ENCODE data around the gene ABHD16B. TPM values are rescaled to one million over a fixed set of nuclear protein-coding genes. Genes with fewer than 3 reads are reported as not detected.

Gene ABHD16B
- total and polyA plus RNA-seq, 10 of the 15 experiments (the other 5 are each of a cell fraction or from before 2014, with no cell fraction given), result 0.13 TPM; not detected in 9

DNA sequence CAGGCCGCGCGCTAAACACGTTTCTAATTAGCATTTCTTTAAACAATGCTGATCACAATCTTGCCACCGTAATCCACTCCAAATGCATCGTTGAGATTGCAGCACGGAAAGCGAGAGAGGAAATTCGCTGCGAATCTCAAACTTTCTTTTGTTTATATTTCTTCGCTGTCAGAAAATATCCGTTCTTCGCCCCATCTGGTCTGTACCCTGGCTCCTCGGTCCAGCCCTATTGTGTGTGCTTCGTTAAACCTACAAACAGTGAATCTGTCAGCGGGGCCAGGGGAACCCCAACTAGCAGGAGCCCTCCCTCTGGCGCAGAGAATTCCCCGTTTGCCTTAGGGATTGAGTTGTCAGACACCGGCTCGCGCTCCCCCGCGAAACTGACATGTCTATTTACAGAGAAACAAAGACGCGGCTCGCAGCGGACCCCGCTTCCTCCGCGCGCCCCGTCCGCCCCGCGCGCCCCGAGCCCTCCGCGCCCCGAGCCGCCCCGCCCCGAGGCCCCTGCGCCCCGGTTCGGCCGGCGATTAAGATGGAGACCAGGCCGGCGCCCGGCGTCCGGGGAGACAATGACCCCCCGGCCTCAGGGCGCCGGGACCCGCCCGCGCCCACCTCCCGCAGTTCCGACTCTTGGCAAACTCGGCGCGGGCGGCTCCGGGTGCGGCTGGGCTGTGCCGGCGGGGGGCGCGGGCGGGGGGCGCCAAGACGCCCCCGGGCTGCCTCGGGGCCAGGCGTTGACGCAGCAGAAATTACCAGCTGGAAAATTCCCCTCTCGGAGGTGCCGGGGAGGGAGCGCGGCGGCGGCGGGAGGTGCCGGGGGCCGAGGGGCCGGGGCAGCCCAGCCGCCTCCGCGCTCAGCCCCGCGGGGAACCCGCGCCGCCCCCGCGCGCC is 31.1 kb upstream of the ABHD16B start:
- Histone ChIP-seq H3K27ac (ENCODE audit: control insufficient read depth, insufficient read depth) (no peak overlapping the region), H3K79me2 (ENCODE audit: control insufficient read depth, insufficient read depth, low read length) (no peaks in the 10 kb centered on the region), H3K27me3 (replicated peaks in 1 of 2; ENCODE audit: control insufficient read depth in 2 of 2, insufficient read depth in 2 of 2, low read length in 1 of 2) (peaks cover 9 to 11% of the 10 kb centered on the region in 2 experiments; a peak in 3 of 4 replicates), H3K4me3 (peak overlapping the region; percentile 65), H2AFZ (ENCODE audit: control insufficient read depth, low read depth, low read length) (no peak overlapping the region; the same call in 1 of the 2 replicates), H3K4me1 (ENCODE audit: control insufficient read depth, insufficient read depth, low read length) (no peaks in the 10 kb centered on the region; the same call in 1 of the 2 replicates), H3K4me2 (ENCODE audit: control insufficient read depth, insufficient read depth) (peak overlapping the region; percentile 90), H3K9me3 (replicated peaks; ENCODE audit: control insufficient read depth, insufficient read depth, low read length) (no peaks in the 10 kb centered on the region), H3K9ac (ENCODE audit: control insufficient read depth, insufficient read depth, low read length) (peak overlapping the region; percentile 34; the same call in 1 of the 2 replicates), H3K36me3 (ENCODE audit: control insufficient read depth in 2 of 2, insufficient read depth in 2 of 2, low read length in 1 of 2) (no peaks in the 10 kb centered on the region), H4K20me1 (ENCODE audit: control insufficient read depth, insufficient read depth) (peaks cover 7% of the 10 kb centered on the region; the same call in 1 of the 2 replicates)
- CTCF ChIA-PET, result interaction anchor here (1.0 kb wide), 1 partner anchor 44 kb away, joined by 3 read pairs; no protein-coding TSS in a partner anchor
- in situ Hi-C loops (cut with MboI) (no loop called here), intact Hi-C loops (cut with micrococcal nuclease; ENCODE audit: unreplicated experiment) (no loop called here)
- RAD21 ChIA-PET (ENCODE audit: unreplicated experiment), result interaction anchor here (0.6 to 1.0 kb wide), 2 partner anchors 292 kb away, joined by 3 read pairs; no protein-coding TSS in a partner anchor
- no TSS peak for BruUV-seq (replicated peaks)
- POLR2A ChIA-PET, result interaction anchor here (0.8 kb wide), 1 partner anchor 13 kb away, joined by 3 read pairs; no protein-coding TSS in a partner anchor
- peak; percentile 25; the same call in 2 of the 3 replicates for ATAC-seq
- no peak for DNase-seq (ENCODE audit: low read depth, low spot score)
- FAIRE-seq, result no peak
- WGBS (ENCODE audit: insufficient coverage, insufficient replicate concordance, low lambda C conversion rate, missing lambda C conversion rate), result 1% methylated on average over 45 of the region's 99 CpGs
- SMC1A ChIA-PET (ENCODE audit: uncharacterized antibody, unreplicated experiment), result interaction anchor here (0.7 to 1.3 kb wide), 2 partner anchors 44 to 94 kb away, joined by 3 to 4 read pairs; partner anchors contain the start of gene LIME1
- TF ChIP-seq NR2F1 (conservative IDR thresholded peaks at IDR 0.05), result peak; percentile 41; the same call in 1 of the 2 replicates
- TF ChIP-seq EGR1 (IDR thresholded peaks at IDR 0.05; ENCODE audit: borderline replicate concordance in 1 of 2, low read depth in 2 of 2, low read length in 2 of 2), result peak in 1 of 2 experiments; percentile 57; a peak in 1 of 3 replicates
- no peak for TF ChIP-seq STAT1 (conservative IDR thresholded peaks at IDR 0.05)
- TF ChIP-seq DPF2 (IDR thresholded peaks at IDR 0.05), result 0 out of 2 replicates have a peak, but pooled peaks have one; percentile 40
- TF ChIP-seq ESRRA (IDR thresholded peaks at IDR 0.05; ENCODE audit: low read length), result no peak
- TF ChIP-seq TBL1XR1 (IDR thresholded peaks at IDR 0.05; ENCODE audit: low read depth, low read length), result no peak
- TF ChIP-seq, protein P1, sequence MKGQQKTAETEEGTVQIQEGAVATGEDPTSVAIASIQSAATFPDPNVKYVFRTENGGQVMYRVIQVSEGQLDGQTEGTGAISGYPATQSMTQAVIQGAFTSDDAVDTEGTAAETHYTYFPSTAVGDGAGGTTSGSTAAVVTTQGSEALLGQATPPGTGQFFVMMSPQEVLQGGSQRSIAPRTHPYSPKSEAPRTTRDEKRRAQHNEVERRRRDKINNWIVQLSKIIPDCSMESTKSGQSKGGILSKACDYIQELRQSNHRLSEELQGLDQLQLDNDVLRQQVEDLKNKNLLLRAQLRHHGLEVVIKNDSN (IDR thresholded peaks at IDR 0.05; ENCODE audit: borderline replicate concordance, extremely low read length, insufficient read depth, low read depth, low read length), result no peak
- TF ChIP-seq GATAD2B (conservative IDR thresholded peaks at IDR 0.05; ENCODE audit: low read depth), result 0 out of 2 replicates have a peak, but pooled peaks have one; percentile 49
- TF ChIP-seq ZNF24 (IDR thresholded peaks at IDR 0.05), result no peak
- peak; percentile 52 for TF ChIP-seq IKZF1 (conservative IDR thresholded peaks at IDR 0.05)
- TF ChIP-seq MEF2A (IDR thresholded peaks at IDR 0.05; ENCODE audit: insufficient read depth, low read depth, low read length), result no peak
- no peak for TF ChIP-seq NFYA (IDR thresholded peaks at IDR 0.05; ENCODE audit: borderline replicate concordance, low read depth, low read length)
- TF ChIP-seq, protein P2, sequence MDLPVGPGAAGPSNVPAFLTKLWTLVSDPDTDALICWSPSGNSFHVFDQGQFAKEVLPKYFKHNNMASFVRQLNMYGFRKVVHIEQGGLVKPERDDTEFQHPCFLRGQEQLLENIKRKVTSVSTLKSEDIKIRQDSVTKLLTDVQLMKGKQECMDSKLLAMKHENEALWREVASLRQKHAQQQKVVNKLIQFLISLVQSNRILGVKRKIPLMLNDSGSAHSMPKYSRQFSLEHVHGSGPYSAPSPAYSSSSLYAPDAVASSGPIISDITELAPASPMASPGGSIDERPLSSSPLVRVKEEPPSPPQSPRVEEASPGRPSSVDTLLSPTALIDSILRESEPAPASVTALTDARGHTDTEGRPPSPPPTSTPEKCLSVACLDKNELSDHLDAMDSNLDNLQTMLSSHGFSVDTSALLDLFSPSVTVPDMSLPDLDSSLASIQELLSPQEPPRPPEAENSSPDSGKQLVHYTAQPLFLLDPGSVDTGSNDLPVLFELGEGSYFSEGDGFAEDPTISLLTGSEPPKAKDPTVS (IDR thresholded peaks at IDR 0.05; ENCODE audit: low read depth, low read length), result no peak
- TF ChIP-seq EZH2 (IDR thresholded peaks at IDR 0.05; ENCODE audit: borderline replicate concordance, control insufficient read depth, low read depth, low read length), result no peak
- TF ChIP-seq, protein P3, sequence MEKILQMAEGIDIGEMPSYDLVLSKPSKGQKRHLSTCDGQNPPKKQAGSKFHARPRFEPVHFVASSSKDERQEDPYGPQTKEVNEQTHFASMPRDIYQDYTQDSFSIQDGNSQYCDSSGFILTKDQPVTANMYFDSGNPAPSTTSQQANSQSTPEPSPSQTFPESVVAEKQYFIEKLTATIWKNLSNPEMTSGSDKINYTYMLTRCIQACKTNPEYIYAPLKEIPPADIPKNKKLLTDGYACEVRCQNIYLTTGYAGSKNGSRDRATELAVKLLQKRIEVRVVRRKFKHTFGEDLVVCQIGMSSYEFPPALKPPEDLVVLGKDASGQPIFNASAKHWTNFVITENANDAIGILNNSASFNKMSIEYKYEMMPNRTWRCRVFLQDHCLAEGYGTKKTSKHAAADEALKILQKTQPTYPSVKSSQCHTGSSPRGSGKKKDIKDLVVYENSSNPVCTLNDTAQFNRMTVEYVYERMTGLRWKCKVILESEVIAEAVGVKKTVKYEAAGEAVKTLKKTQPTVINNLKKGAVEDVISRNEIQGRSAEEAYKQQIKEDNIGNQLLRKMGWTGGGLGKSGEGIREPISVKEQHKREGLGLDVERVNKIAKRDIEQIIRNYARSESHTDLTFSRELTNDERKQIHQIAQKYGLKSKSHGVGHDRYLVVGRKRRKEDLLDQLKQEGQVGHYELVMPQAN (conservative IDR thresholded peaks at IDR 0.05), result 0 out of 2 replicates have a peak, but pooled peaks have one; percentile 20
